PC-9 (cell line): Measurements from ENCODE around the gene RNF112.

ENCODE experiments used
- EZH2 ChIP-seq: fragments of 200-600 bp; sonication (generic); IDR thresholded peaks from 2 replicates; pipeline ENCODE4 v1.8.0; 2017; ENCODE audit warnings: antibody characterized with exemption, low read depth
- TF ChIP-seq, protein P1 (sequence below): fragments of 200-600 bp; sonication (generic); conservative IDR thresholded peaks from 2 replicates; pipeline ENCODE4 v1.6.1; 2017; ENCODE audit warnings: mixed run types, antibody characterized with exemption, mild to moderate bottlenecking, moderate library complexity

- TF ChIP-seq, protein P1, sequence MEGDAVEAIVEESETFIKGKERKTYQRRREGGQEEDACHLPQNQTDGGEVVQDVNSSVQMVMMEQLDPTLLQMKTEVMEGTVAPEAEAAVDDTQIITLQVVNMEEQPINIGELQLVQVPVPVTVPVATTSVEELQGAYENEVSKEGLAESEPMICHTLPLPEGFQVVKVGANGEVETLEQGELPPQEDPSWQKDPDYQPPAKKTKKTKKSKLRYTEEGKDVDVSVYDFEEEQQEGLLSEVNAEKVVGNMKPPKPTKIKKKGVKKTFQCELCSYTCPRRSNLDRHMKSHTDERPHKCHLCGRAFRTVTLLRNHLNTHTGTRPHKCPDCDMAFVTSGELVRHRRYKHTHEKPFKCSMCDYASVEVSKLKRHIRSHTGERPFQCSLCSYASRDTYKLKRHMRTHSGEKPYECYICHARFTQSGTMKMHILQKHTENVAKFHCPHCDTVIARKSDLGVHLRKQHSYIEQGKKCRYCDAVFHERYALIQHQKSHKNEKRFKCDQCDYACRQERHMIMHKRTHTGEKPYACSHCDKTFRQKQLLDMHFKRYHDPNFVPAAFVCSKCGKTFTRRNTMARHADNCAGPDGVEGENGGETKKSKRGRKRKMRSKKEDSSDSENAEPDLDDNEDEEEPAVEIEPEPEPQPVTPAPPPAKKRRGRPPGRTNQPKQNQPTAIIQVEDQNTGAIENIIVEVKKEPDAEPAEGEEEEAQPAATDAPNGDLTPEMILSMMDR, result no peak
- TF ChIP-seq EZH2, result no peak
Measured at GRCh38 chr17:19457830-19458271, 46.8 kb downstream of the RNF112 start.
